WTC11 (cell line): Measurements from ENCODE around the gene ZNF519.

ENCODE experiments used
- ELF4 ChIP-seq: sonication (generic); formaldehyde crosslinking; IDR thresholded peaks from 2 replicates; pipeline ENCODE4 v1.8.1; 2022; ENCODE audit warnings: low read depth, mild to moderate bottlenecking, moderate library complexity, missing genetic modification reagents
- EMX1 ChIP-seq: fragments of 250-450 bp; sonication (Bioruptor Pico); IDR thresholded peaks from 2 replicates; pipeline ENCODE4 v1.8.0; 2021; ENCODE audit warnings: mild to moderate bottlenecking
- ESRRA ChIP-seq: sonication (generic); formaldehyde crosslinking; IDR thresholded peaks from 2 replicates; pipeline ENCODE4 v1.8.1; 2022; ENCODE audit warnings: mild to moderate bottlenecking, missing genetic modification reagents, borderline replicate concordance
- FOXK1 ChIP-seq: sonication (generic); formaldehyde crosslinking; IDR thresholded peaks from 2 replicates; pipeline ENCODE4 v1.8.0; 2022; ENCODE audit warnings: mild to moderate bottlenecking, moderate library complexity, missing genetic modification reagents
- FOXP1 ChIP-seq: sonication (generic); formaldehyde crosslinking; IDR thresholded peaks from 2 replicates; pipeline ENCODE4 v1.8.0; 2022; ENCODE audit warnings: missing genetic modification reagents, mild to moderate bottlenecking, moderate library complexity, borderline replicate concordance
- JUN ChIP-seq: sonication (generic); formaldehyde crosslinking; IDR thresholded peaks from 2 replicates; pipeline ENCODE4 v1.8.0; 2023; ENCODE audit warnings: mild to moderate bottlenecking, missing genetic modification reagents
- NR3C1 ChIP-seq: sonication (generic); formaldehyde crosslinking; conservative IDR thresholded peaks from 2 replicates; pipeline ENCODE4 v1.8.1; 2023; ENCODE audit warnings: low read depth, mild to moderate bottlenecking, missing genetic modification reagents
- TF ChIP-seq, protein P1 (sequence below): sonication (generic); formaldehyde crosslinking; IDR thresholded peaks from 2 replicates; pipeline ENCODE4 v1.8.1; 2023; ENCODE audit warnings: mild to moderate bottlenecking, missing genetic modification reagents, borderline replicate concordance
- TF ChIP-seq, protein P2 (sequence below): fragments of 200-600 bp; IDR thresholded peaks from 2 replicates; pipeline ENCODE4 v1.8.0; 2022; ENCODE audit warnings: antibody characterized with exemption
- TF ChIP-seq, protein P3 (sequence below): sonication (generic); formaldehyde crosslinking; IDR thresholded peaks from 2 replicates; pipeline ENCODE4 v1.8.1; 2023; ENCODE audit warnings: mild to moderate bottlenecking, moderate library complexity, missing genetic modification reagents
- TF ChIP-seq, protein P4 (sequence below): sonication (generic); formaldehyde crosslinking; IDR thresholded peaks from 2 replicates; pipeline ENCODE4 v1.8.0; 2022; ENCODE audit warnings: mild to moderate bottlenecking, missing genetic modification reagents
- TF ChIP-seq, protein P5 (sequence below): sonication (generic); formaldehyde crosslinking; IDR thresholded peaks from 2 replicates; pipeline ENCODE4 v1.8.1; 2022; ENCODE audit warnings: low read depth, mild to moderate bottlenecking, moderate library complexity, missing genetic modification reagents, borderline replicate concordance

DNA sequence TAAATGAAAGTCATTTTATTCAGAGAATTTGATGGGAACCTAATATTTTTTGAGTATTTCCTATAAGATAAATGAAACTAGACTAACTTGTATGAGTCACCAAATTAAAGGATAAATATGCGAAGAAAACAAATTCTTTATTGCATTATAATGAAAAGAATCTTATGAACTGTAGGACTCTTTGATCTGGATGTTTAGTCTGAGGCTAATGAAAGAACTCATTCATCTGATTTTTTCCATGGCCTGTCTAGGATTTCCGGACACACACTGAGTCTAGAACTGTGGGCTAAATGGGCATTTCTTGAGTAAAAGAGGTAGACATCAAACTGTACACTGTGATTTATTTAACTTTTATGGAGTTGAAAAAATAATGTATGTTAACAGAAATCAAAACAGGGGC is 43.0 kb downstream of the ZNF519 start:
- TF ChIP-seq ESRRA (CRISPR knock-in tag) (no peak), EMX1 (CRISPR knock-in tag) (no peak), FOXK1 (CRISPR knock-in tag) (no peak), ELF4 (CRISPR knock-in tag) (no peak), NR3C1 (no peak), FOXP1 (CRISPR knock-in tag) (no peak), JUN (CRISPR knock-in tag) (no peak)
- TF ChIP-seq, protein P1, sequence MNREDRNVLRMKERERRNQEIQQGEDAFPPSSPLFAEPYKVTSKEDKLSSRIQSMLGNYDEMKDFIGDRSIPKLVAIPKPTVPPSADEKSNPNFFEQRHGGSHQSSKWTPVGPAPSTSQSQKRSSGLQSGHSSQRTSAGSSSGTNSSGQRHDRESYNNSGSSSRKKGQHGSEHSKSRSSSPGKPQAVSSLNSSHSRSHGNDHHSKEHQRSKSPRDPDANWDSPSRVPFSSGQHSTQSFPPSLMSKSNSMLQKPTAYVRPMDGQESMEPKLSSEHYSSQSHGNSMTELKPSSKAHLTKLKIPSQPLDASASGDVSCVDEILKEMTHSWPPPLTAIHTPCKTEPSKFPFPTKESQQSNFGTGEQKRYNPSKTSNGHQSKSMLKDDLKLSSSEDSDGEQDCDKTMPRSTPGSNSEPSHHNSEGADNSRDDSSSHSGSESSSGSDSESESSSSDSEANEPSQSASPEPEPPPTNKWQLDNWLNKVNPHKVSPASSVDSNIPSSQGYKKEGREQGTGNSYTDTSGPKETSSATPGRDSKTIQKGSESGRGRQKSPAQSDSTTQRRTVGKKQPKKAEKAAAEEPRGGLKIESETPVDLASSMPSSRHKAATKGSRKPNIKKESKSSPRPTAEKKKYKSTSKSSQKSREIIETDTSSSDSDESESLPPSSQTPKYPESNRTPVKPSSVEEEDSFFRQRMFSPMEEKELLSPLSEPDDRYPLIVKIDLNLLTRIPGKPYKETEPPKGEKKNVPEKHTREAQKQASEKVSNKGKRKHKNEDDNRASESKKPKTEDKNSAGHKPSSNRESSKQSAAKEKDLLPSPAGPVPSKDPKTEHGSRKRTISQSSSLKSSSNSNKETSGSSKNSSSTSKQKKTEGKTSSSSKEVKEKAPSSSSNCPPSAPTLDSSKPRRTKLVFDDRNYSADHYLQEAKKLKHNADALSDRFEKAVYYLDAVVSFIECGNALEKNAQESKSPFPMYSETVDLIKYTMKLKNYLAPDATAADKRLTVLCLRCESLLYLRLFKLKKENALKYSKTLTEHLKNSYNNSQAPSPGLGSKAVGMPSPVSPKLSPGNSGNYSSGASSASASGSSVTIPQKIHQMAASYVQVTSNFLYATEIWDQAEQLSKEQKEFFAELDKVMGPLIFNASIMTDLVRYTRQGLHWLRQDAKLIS (CRISPR knock-in tag) = no peak
- TF ChIP-seq, protein P2, sequence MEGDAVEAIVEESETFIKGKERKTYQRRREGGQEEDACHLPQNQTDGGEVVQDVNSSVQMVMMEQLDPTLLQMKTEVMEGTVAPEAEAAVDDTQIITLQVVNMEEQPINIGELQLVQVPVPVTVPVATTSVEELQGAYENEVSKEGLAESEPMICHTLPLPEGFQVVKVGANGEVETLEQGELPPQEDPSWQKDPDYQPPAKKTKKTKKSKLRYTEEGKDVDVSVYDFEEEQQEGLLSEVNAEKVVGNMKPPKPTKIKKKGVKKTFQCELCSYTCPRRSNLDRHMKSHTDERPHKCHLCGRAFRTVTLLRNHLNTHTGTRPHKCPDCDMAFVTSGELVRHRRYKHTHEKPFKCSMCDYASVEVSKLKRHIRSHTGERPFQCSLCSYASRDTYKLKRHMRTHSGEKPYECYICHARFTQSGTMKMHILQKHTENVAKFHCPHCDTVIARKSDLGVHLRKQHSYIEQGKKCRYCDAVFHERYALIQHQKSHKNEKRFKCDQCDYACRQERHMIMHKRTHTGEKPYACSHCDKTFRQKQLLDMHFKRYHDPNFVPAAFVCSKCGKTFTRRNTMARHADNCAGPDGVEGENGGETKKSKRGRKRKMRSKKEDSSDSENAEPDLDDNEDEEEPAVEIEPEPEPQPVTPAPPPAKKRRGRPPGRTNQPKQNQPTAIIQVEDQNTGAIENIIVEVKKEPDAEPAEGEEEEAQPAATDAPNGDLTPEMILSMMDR = no peak
- TF ChIP-seq, protein P3, sequence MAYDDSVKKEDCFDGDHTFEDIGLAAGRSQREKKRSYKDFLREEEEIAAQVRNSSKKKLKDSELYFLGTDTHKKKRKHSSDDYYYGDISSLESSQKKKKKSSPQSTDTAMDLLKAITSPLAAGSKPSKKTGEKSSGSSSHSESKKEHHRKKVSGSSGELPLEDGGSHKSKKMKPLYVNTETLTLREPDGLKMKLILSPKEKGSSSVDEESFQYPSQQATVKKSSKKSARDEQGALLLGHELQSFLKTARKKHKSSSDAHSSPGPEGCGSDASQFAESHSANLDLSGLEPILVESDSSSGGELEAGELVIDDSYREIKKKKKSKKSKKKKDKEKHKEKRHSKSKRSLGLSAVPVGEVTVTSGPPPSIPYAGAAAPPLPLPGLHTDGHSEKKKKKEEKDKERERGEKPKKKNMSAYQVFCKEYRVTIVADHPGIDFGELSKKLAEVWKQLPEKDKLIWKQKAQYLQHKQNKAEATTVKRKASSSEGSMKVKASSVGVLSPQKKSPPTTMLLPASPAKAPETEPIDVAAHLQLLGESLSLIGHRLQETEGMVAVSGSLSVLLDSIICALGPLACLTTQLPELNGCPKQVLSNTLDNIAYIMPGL (CRISPR knock-in tag) = no peak
- TF ChIP-seq, protein P4, sequence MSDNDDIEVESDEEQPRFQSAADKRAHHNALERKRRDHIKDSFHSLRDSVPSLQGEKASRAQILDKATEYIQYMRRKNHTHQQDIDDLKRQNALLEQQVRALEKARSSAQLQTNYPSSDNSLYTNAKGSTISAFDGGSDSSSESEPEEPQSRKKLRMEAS (CRISPR knock-in tag) = no peak
- TF ChIP-seq, protein P5, sequence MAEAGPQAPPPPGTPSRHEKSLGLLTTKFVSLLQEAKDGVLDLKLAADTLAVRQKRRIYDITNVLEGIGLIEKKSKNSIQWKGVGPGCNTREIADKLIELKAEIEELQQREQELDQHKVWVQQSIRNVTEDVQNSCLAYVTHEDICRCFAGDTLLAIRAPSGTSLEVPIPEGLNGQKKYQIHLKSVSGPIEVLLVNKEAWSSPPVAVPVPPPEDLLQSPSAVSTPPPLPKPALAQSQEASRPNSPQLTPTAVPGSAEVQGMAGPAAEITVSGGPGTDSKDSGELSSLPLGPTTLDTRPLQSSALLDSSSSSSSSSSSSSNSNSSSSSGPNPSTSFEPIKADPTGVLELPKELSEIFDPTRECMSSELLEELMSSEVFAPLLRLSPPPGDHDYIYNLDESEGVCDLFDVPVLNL (CRISPR knock-in tag) = no peak
